D721Med (cell line): ENCODE data around the gene FAM13A.
A peak's percentile ranks its signal among the peaks of the same experiment; 100 is the strongest.

Experiments
- DNase-seq: peaks from one replicate; pipeline ENCODE4 v3.0.0; 2011; ENCODE audit warnings: low spot score; ENCODE audit not compliant: insufficient read length
- FAIRE-seq: peaks from 2 replicates; lab custom pipeline; 2011; peaks lifted over from hg19 to GRCh38; lab: Jason Lieb, UNC
- TF ChIP-seq, protein P1 (sequence below): IDR thresholded peaks from 2 replicates; pipeline ENCODE4 v1.5.1; 2012; ENCODE audit warnings: mild to moderate bottlenecking, control low read depth; ENCODE audit not compliant: insufficient read depth; ENCODE audit errors: missing control alignments

The FAM13A gene

DNA sequence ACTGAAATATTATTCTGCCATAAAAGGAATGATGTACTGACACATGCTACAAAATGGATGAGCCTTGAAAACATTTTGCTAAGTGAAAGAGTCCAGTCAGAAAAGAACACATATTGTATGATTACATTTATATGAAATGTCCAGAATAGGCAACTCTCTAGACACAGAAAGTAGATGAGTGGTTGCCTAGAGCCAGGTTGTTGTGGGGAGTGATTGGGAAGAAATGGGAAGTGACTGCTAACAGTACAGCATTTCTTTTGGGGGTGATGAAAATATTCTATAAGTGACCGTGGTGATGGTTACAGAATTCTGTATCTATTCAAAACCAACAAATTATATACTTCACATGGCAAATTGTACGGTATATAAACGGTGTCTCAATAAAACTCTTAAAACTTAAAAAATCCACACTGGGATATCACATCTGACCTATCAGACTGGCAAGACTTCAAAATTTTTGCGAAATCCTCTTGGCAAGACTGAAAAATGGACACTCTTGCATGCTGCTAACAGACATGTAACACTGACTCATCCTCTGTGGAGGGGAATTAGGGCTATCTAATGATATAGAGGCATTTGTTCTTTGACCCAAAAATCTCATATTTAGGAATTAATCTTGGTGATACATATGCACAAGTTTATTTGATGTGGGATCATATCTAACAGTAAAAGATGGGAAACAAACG is 71.8 kb downstream of the FAM13A start:
- FAIRE-seq: peak; percentile 38

DNA sequence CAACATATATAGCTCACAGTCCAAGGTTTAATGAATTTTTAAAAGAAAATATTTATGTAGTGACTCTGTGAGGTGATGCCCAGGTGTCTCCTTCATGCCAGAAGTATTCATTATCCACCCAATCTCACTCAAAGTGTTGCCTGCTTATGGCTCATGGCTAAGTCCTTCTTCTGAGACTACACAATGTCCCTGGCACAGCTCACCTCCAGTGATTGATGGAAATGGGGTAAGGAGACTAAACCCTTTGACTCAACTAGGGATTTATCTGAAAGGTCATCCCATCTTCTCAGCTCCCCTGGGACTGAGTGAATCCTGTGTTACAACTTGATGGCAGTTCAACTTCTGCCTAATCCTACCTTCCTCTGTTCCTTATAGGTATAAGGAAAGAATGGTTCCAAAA is 74.2 kb downstream of the FAM13A start:
- FAIRE-seq (no peak), DNase-seq (no peak)
- TF ChIP-seq, protein P1, sequence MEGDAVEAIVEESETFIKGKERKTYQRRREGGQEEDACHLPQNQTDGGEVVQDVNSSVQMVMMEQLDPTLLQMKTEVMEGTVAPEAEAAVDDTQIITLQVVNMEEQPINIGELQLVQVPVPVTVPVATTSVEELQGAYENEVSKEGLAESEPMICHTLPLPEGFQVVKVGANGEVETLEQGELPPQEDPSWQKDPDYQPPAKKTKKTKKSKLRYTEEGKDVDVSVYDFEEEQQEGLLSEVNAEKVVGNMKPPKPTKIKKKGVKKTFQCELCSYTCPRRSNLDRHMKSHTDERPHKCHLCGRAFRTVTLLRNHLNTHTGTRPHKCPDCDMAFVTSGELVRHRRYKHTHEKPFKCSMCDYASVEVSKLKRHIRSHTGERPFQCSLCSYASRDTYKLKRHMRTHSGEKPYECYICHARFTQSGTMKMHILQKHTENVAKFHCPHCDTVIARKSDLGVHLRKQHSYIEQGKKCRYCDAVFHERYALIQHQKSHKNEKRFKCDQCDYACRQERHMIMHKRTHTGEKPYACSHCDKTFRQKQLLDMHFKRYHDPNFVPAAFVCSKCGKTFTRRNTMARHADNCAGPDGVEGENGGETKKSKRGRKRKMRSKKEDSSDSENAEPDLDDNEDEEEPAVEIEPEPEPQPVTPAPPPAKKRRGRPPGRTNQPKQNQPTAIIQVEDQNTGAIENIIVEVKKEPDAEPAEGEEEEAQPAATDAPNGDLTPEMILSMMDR: no peak

More for the DNA sequence above, 71.8 kb downstream of the FAM13A start:
- TF ChIP-seq, protein P1: no peak
- no peak for DNase-seq

DNA sequence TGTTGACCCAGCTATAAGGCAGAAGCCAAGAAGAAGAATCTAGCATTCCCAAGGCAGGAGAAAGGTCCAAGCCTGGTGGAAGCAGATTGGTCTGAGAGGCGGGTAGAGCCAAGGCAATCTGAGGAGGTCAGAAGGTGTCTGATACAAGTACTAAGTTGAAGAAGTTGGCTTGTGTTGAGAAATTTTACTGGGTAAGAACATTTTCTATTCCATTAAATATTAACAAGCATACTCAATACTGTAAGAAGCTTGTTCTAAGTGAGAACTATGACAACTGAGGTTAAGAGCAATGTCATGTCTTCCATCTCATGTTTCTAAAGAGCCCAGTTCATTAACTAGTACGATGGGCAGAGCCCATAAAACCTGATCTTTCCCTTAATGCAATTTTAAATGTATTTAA is 75.0 kb downstream of the FAM13A start:
- FAIRE-seq: no peak
- TF ChIP-seq, protein P1: no peak
- DNase-seq: no peak

DNA sequence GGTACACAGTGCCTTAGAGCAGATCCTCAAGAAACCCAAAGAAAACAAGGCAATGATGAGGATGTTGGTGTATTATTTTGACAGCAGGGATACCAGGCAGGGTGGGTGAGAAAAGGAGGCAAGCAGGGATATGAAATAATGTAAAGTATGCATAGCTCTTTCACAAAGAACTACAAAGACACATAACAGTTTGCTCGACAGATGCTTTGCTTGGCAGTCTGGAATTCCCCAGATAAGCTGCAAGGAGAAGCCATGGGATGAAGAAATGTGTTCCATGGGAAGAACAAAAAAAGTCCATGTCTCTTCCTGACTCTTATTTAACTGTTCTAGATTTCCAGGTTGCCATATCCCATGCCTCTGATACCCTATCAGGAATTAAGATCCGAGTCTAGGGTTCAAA is 75.4 kb downstream of the FAM13A start:
- DNase-seq (no peak), FAIRE-seq (no peak)
- TF ChIP-seq, protein P1: no peak

DNA sequence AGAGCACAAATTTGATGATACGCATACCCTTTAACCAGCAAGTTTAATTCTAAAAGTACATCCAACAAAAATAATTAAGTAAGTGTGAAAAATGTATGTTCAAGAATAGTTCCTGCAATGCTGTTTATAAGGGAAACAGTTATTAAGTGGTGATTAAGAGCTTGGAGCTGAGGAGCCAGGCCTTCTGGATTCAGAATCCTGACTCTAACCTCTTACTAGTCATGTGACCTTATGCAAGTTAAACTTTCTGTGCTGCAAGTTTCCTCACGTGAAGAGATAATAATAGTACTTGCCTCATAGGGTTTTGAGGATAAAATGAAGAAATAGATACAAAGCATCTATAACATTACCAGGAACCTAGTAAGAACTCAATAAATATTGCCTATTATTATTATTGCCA is 77.7 kb downstream of the FAM13A start:
- DNase-seq (no peak), FAIRE-seq (no peak)
- TF ChIP-seq, protein P1: no peak

DNA sequence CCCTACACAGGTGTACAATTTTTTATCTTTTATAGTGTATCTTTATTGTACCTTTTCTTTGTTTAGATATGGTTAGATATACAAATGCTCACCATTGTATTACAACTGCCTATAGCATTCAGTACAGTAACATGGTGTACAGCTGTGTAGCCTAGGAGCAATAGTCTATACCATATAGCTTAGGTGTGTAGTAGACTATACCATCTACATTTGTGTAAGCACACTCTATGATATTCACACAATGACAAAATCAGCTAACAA is 80.3 kb downstream of the FAM13A start:
- TF ChIP-seq, protein P1: no peak
- DNase-seq (no peak), FAIRE-seq (peak; percentile 68)

DNA sequence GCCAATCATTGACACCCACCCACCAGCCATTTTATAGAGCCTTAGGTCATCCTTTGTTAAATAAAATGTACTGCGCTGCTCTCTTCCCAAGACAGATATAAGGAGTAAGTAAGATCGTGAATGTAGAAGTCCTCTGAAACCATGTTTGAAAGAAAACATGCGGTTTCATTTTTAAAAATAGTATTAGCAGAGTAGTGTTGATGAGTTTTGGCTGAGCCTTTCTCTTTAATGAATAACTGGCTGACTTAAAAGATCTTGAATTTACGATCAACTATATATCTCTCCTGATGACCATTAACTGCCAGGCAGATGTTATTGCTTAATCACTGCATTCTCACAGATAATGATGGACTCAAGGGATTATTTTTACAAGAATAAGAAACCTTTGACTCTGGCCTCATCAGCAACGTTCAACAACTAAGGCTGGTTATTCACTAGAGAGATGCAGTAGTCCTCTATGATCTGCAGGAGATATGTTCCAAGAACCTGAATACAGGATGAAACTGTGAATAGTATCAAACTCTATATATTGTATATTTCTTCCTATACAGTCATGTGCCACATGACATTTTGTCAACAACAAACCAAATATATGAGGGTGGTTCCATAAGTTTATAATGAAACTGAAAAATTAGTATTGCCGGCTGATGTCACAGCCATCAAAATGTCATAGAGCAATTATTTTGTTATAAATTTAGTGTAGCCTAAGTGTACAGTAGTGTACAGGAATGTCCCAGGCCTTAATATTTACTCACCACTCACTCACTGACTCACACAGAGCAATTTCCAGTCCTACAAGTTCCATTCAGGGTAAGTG is 80.8 kb downstream of the FAM13A start:
- FAIRE-seq (peak; percentile 6), DNase-seq (no peak)
- TF ChIP-seq, protein P1: no peak
